Activated CD8-positive, alpha-beta memory T cell treated with anti-CD3 and anti-CD28 coated beads for 4 hours (primary cell): ENCODE measurements around the gene RPS17.
A peak's percentile ranks its signal among the peaks of the same experiment; 100 is the strongest.

Experiments used
- DNase-seq, 2 donors: peaks; one replicate each; pipeline ENCODE4 v3.0.0-alpha.2; 2020; ENCODE audit warnings: low read depth in 2 of 2

RPS17 gene

GRCh38 chr15:82540055-82540983 is at the start of gene RPS17:
Gene RPS17, minus strand, starts transcription at chr15:82540457. Its CDS starts 29 bp downstream, at chr15:82540428.
- peak; percentile 93 to 97 for DNase-seq

GRCh38 chr15:82587805-82588204 is 47.5 kb upstream of the RPS17 start:
- no peak for DNase-seq

GRCh38 chr15:82585072-82585471 is 44.8 kb upstream of the RPS17 start:
- DNase-seq, result no peak

- no peak for DNase-seq
These were observed 40.5 kb upstream of the RPS17 start for GRCh38 chr15:82580713-82581112.

- no peak for DNase-seq
These were observed 35.1 kb upstream of the RPS17 start for GRCh38 chr15:82575335-82575734.

GRCh38 chr15:82572986-82573385 is 32.7 kb upstream of the RPS17 start:
- no peak for DNase-seq

GRCh38 chr15:82572311-82572710 is 32.1 kb upstream of the RPS17 start:
- DNase-seq, result no peak

GRCh38 chr15:82571722-82572222 is 31.5 kb upstream of the RPS17 start:
- no peak for DNase-seq

GRCh38 chr15:82570721-82571508 is 30.7 kb upstream of the RPS17 start:
- DNase-seq, result no peak

GRCh38 chr15:82569834-82570233 is 29.6 kb upstream of the RPS17 start:
- DNase-seq, result no peak

- no peak for DNase-seq
These were observed 28.7 kb upstream of the RPS17 start for GRCh38 chr15:82568986-82569385.

GRCh38 chr15:82567661-82568060 is 27.4 kb upstream of the RPS17 start:
- no peak for DNase-seq

GRCh38 chr15:82566690-82567089 is 26.4 kb upstream of the RPS17 start:
- no peak for DNase-seq

GRCh38 chr15:82558502-82558901 is 18.2 kb upstream of the RPS17 start:
- no peak for DNase-seq

- no peak for DNase-seq
These were observed 16.2 kb upstream of the RPS17 start for GRCh38 chr15:82556315-82557035.

GRCh38 chr15:82554849-82555248 is 14.6 kb upstream of the RPS17 start:
- no peak for DNase-seq

- DNase-seq, result no peak
These were observed 14.1 kb upstream of the RPS17 start for GRCh38 chr15:82554351-82554750.

GRCh38 chr15:82553846-82554245 is 13.6 kb upstream of the RPS17 start:
- DNase-seq, result no peak

- DNase-seq, result no peak
These were observed 12.6 kb upstream of the RPS17 start for GRCh38 chr15:82552861-82553260.

- DNase-seq, result no peak
These were observed 11.5 kb upstream of the RPS17 start for GRCh38 chr15:82551646-82552247.

GRCh38 chr15:82549199-82549665 is 9.0 kb upstream of the RPS17 start:
- no peak for DNase-seq
